HuH-7.5 (cell line): ENCODE results near the gene TBXAS1.
A peak's percentile ranks its signal among the peaks of the same experiment; 100 is the strongest.

Source experiments
- DNase-seq: peaks from one replicate; pipeline ENCODE4 v3.0.0; 2011; ENCODE audit warnings: low spot score

The TBXAS1 gene

DNA sequence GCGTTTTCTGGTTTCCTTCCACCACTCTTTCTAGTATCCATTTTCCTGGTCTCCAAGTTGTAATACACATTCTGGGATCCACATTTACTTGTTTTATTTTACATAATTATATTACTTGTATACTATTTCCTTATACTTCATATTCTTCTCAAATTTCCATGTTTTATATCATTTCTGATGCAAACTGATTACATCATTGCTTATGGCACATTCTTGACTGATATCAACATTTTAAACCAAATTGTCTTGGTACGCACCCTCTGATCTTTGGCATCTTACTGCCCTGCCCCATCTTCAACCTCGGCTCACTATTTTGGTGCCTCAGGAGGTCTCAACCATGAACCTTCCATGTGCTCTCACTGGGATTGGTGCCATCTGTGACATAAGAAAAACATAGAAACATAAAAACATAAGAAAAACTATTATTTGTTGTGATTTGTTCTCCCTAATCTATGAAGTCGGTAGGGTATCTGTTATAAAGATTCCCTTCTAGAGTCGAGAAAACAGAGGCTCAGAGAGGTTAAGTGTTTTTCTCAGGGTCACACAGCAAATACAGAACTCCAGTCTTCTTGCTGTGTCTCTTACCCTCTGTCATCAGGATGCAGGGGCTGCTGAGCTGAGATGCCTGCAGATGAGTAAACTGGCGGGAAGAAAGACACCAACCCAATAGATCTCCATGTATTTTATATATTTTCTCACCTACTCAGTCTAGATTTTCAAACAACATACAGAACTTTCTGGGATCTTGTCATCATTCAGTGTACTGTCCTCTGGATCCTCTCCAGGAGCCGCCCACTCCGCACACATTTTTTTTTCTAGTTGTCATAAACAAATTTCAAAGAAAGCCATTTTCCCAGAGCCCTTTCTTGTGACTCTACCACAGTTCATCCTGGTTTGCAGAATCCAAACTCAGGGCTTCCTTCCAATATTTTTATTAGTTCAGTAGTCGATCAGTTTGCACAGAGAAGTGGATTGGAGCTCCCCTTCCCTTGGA is 154.2 kb downstream of the TBXAS1 start:
- DNase-seq: no peak

DNA sequence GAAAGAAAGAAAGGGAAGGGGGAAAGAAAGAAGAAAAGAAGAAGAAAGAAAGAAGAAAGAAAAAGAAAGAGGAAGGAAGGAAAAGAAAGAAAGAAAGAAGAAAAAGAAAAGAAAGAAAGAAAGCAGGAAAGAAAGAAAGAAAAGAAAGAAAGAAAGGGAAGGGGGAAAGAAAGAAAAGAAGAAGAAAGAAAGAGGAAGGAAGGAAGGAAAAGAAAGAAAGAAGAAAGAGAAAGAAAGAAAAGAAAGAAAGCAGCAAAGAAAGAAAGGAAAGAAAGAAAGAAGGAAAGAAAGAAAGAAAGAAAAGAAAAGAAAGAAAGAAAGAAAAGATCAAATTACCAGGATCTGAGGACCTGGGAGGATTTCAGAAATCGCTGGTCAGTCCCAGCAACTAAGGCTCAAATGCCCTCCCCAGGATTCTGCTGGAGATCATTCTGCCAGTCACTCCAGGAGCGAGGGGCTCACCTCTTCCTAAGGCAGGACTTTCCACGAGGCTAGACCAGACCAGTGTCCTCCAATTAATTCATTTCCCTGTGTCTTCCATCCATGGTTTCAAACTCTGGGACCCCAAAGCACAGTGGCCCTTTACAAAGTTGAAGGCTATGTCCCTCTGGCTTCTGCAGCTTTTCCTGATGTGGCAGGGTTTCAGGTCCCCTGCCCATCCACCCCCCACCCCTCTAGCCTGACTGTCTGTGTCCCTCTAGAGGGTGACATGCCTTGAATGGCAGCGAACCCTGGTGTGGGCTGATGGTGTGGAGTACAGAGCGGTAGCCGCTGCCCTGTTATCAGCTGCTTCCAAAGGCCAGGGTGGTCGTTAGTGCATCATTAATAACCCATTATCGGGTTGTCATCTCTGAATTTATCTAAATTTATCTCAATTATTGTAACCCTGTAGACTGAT is 155.8 kb downstream of the TBXAS1 start:
- no peak for DNase-seq

- DNase-seq: no peak
Observed at GRCh38 chr7:139985811-139986210, 156.7 kb downstream of the TBXAS1 start.

DNA sequence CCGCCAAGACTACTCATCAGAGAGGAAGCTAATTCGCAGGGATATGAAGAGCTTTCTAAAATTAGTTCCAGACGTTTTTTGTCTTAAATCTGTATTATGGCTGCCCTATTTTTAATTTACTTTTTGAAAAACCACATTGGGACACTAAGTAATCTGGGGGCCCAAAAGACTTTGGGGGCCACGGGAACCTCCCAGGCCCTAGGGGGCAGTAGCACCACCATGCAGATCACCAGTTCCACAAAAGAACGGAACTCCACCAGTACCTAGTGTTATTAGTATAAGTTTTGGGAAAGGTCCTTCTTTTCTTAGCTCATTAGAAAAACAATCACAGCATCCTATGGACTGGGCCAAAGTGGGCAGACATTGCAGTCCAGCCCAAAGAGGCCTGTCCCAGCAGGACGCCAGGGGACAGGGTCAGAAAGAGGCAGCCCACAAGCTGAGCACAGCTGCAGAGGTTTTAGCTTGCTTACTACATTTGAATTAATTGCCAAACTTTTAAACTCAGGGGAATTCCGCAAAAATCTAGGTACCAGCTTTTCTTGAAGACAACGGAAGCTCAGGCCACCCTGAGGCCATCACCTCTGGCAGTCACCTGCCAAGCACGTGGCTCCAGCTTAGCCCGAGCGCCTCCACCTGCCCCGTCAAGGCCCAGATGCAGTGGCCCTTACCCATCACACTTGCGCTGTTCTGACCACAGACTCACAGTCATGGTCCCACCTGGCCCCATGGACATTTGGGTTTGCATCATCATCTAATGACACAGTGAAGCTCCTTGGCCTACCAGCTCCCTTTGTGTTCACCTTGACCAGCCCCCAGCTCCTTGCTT is 158.8 kb downstream of the TBXAS1 start:
- DNase-seq: no peak

- DNase-seq: no peak
Observed at GRCh38 chr7:139989366-139990141, 160.5 kb downstream of the TBXAS1 start.

GRCh38 chr7:139990142-139990535 is 161.1 kb downstream of the TBXAS1 start:
- no peak for DNase-seq

- DNase-seq: no peak
Observed at GRCh38 chr7:139990571-139991268, 161.7 kb downstream of the TBXAS1 start.

DNA sequence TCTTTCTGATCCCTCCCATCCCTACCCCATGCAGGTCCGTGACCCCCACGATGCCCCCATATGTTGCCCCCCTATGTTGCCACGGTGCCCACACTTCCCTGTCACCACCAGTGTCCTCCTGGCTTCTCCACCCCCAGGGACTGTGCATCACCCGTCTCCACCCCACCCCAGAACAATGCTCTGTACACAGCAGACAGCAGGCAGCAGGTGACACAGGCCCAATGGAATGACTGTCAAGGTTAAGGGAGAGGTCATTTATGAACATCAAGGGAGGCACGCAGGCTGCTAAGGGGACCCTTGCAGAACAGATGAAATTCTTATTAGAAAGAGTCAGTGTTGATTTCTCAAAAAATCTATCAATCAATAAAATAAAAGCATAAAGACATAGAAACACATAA is 162.2 kb downstream of the TBXAS1 start:
- no peak for DNase-seq

GRCh38 chr7:139991911-139992310 is 162.8 kb downstream of the TBXAS1 start:
- no peak for DNase-seq

- no peak for DNase-seq
Observed at GRCh38 chr7:139992353-139993044, 163.4 kb downstream of the TBXAS1 start.

DNA sequence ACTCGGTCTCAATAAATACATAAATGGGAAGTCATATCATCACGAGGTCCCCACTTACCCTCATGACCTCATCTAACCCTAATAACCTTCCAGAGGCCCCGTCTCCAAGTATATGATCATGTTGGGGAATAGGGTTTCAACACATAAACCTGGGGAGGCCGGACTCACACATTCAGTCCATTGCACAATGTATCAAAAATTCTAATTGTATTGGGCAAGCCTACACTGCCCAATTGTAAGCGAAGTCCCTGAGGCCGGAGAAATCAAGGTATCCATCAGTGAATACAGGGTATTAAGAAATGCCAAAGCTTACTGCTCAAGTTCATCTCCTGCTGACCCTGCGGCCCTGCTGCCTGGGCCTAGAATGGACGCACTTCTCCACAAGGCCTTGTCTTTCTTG is 164.1 kb downstream of the TBXAS1 start:
- no peak for DNase-seq

- DNase-seq: no peak
Observed at GRCh38 chr7:139993592-139993991, 164.5 kb downstream of the TBXAS1 start.

GRCh38 chr7:139994356-139994755 is 165.3 kb downstream of the TBXAS1 start:
- DNase-seq: no peak

GRCh38 chr7:139995017-139995915 is 166.2 kb downstream of the TBXAS1 start:
- no peak for DNase-seq

- no peak for DNase-seq
Observed at GRCh38 chr7:139998572-139998971, 169.5 kb downstream of the TBXAS1 start.

GRCh38 chr7:139999516-139999915 is 170.5 kb downstream of the TBXAS1 start:
- no peak for DNase-seq

DNA sequence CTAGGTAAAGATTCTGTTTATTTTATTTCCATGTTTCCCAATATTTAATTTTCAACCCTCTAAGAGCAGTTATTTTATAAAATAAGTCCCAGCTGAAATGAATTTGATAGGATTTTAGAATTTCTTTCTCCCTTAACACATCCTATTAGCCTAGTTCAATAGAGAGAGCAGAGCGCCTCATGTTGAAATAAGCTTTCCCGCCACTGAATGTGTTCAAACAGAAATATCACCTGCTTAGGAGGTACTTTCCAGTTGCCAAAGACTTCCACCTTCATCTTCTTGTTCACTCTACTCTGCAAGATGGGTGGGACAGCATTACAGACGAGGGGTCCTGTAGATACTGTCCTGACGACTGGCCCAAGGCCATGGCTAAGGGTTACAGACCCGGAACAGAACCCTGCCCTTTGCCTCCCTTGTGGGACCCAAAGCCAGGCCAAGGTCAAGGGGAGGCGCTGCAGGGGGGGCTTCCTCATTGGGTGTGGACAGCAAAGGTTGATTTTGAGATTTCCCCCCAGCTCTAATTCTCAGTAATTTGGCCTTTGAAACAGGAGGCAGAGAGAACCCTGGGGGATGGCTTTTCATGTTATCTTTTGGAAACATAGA is 171.7 kb downstream of the TBXAS1 start:
- DNase-seq: no peak

GRCh38 chr7:140003913-140004382 is 174.9 kb downstream of the TBXAS1 start:
- DNase-seq: peak; percentile 61
